ENCODE results near the gene SRPX. TPM values are rescaled to one million over a fixed set of nuclear protein-coding genes. Genes with fewer than 3 reads are reported as not detected.

Gene SRPX
- total RNA-seq, 3 donors from 2014 or later = 6.3 to 50.7 (median 32.6) TPM

DNA sequence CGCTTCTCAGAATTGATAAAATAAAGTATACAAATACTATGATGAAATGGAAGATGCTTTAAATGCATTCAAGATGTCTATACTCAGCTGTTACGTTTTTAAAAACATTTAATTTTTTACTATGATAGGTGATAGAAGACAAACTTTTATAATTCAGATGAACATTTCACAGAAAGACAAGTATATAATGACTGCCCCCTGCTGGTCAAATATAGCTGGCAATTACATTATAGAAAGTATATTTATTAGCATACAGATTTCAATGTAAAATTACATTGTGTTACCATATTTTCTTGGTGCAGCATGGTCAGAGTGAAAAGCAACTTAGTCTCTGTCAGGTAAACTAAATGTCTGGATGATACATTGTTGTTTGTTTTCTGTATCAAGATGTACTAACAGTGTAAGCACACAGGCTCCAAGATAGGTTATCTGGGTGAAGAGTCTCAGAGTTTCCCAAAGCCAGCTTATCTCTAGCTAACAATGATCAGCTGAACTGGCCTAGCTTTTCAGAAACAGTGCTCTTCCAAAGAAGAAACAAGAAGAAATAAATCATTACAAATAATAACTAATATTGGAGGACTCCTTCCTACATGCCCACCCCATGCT is 54.1 kb downstream of the SRPX start:
- Histone ChIP-seq H3K4me3 (no peak overlapping the region), H3K4me1 (ENCODE audit: low read depth) (no peaks in the 10 kb centered on the region), H3K36me3 (ENCODE audit: low read depth) (no peaks in the 10 kb centered on the region), H3K9me3 (no peaks in the 10 kb centered on the region)
- DNase-seq (peak in 1 of 3 donors; percentile 79), ATAC-seq (peak; percentile 31)
- TF ChIP-seq, protein P1, sequence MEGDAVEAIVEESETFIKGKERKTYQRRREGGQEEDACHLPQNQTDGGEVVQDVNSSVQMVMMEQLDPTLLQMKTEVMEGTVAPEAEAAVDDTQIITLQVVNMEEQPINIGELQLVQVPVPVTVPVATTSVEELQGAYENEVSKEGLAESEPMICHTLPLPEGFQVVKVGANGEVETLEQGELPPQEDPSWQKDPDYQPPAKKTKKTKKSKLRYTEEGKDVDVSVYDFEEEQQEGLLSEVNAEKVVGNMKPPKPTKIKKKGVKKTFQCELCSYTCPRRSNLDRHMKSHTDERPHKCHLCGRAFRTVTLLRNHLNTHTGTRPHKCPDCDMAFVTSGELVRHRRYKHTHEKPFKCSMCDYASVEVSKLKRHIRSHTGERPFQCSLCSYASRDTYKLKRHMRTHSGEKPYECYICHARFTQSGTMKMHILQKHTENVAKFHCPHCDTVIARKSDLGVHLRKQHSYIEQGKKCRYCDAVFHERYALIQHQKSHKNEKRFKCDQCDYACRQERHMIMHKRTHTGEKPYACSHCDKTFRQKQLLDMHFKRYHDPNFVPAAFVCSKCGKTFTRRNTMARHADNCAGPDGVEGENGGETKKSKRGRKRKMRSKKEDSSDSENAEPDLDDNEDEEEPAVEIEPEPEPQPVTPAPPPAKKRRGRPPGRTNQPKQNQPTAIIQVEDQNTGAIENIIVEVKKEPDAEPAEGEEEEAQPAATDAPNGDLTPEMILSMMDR (IDR thresholded peaks at IDR 0.05) = no peak
- intact Hi-C loops (cut with DNase I, micrococcal nuclease) = loop anchor here (5.0 to 10.0 kb wide), 2 partner anchors 239 to 242 kb away; no protein-coding TSS in a partner anchor

DNA sequence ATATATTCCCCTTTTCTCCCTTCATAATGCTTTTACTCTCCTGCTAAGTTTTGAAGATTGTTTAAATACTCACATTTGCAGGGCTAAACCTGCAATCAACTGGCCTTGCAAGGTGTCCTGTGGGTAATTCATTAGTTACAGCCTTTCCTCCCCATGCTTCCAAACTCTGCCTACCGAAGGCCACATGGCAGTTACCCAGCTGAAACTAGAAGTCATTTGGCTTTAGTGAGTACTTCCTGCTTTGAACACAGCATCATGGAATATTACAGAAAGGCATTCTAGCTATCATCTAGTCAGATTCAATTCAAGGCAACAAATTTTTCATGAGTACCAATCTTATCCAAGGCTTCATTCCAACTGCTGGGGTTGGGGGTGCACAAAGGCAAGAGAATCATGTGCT is 55.6 kb downstream of the SRPX start:
- Histone ChIP-seq H3K36me3 (ENCODE audit: low read depth) (no peaks in the 10 kb centered on the region), H3K4me3 (no peak overlapping the region), H3K9me3 (no peaks in the 10 kb centered on the region), H3K4me1 (ENCODE audit: low read depth) (no peaks in the 10 kb centered on the region)
- DNase-seq (no peak), ATAC-seq (no peak)
- intact Hi-C loops (cut with DNase I, micrococcal nuclease) = loop anchor here (5.0 to 10.0 kb wide), 2 partner anchors 238 to 240 kb away; no protein-coding TSS in a partner anchor
- TF ChIP-seq, protein P1 (IDR thresholded peaks at IDR 0.05) = no peak

DNA sequence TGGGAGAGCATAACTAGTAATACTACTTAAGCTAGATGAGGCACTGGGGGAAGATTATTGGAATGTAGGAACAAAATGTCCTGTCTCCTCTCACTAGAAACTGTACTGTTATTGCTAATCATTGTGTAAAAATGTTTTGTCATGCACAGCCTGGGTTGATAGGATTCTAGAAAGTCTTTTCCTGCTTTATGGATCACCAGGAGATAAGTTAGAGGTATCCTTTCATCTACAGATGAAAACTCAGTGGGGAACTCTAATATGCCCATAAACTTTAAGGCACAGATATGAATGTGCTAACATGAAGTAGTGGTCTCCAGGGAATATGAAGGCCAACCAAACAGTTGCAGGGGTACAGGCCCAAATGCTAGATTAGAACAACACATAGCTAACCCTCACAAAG is 57.5 kb downstream of the SRPX start:
- TF ChIP-seq, protein P1 (IDR thresholded peaks at IDR 0.05) = no peak
- intact Hi-C loops (cut with DNase I, micrococcal nuclease) = loop anchor here in 1 of 2 donors (10.0 kb wide), 1 partner anchor 238 kb away; no protein-coding TSS in a partner anchor
- no peak for ATAC-seq
- DNase-seq = no peak
- H3K4me3 ChIP-seq = no peak overlapping the region
- no peaks in the 10 kb centered on the region for H3K9me3 ChIP-seq
- no peaks in the 10 kb centered on the region for H3K4me1 ChIP-seq (ENCODE audit: low read depth)
- H3K36me3 ChIP-seq (ENCODE audit: low read depth) = no peaks in the 10 kb centered on the region

DNA sequence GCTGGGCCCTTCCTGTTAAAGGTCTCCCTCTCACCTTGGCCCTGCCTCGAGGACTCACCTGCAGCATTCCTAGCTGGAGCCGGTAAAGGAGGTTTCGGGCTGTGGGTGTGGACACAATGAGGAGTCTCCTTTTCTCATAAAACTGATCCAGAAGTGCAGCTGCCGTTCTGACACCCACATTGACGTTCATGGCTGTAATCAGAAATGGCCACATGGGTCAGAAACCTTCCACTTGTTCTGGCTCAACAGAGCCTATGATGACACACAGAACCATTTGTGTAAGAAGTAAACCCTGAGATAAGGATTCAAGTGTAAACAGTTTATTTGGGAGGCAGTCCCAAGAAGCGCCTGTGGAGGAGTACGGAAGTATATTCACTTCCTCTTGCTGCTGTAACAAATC is 63.8 kb downstream of the SRPX start:
- TF ChIP-seq, protein P1 (IDR thresholded peaks at IDR 0.05) = no peak
- Histone ChIP-seq H3K36me3 (ENCODE audit: low read depth) (no peaks in the 10 kb centered on the region), H3K4me3 (no peak overlapping the region), H3K4me1 (ENCODE audit: low read depth) (no peaks in the 10 kb centered on the region), H3K9me3 (no peaks in the 10 kb centered on the region)
- peak in 2 of 3 donors; percentile 34 to 38 for DNase-seq
- ATAC-seq = peak; percentile 84
- intact Hi-C loops (cut with DNase I, micrococcal nuclease) = no loop called here

DNA sequence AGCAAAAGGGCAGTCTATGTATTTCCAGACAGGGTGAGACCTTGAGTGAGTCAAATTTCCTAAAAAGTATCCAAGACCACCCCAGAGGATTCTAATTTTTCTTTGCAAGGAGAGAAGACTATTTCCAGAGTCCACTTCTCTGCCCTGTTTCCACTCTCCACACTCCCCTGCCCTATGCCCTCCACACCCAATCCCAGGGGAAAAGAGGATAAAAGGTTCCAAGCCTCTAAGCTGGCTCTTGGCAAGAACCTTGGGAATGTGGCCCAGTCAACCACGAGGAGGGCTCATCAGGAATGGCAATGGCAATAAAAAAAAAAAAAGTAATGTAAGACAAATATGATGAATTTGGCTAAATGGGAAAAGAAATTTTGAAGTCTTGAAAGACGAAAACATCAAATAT is 65.9 kb downstream of the SRPX start:
- Histone ChIP-seq H3K36me3 (ENCODE audit: low read depth) (no peaks in the 10 kb centered on the region), H3K4me1 (ENCODE audit: low read depth) (no peaks in the 10 kb centered on the region), H3K4me3 (no peak overlapping the region), H3K9me3 (no peaks in the 10 kb centered on the region)
- intact Hi-C loops (cut with DNase I, micrococcal nuclease) = no loop called here
- ATAC-seq = no peak
- no peak for DNase-seq
- TF ChIP-seq, protein P1 (IDR thresholded peaks at IDR 0.05) = no peak
